Esophagus squamous epithelium (tissue), 5 donors: ENCODE data around the gene PDSS2. TPM values are rescaled to one million over a fixed set of nuclear protein-coding genes. Genes with fewer than 3 reads are reported as not detected.
"Not testable (repeated sequence)": the region's sequence is repeated elsewhere in the genome, so short reads cannot be mapped to it uniquely, and the experiment has no call there.

ENCODE experiments used
- DNase-seq: peaks from one replicate; lab custom pipeline; 2025; lab: John Stamatoyannopoulos, UW
- H3K27ac ChIP-seq, 4 donors: fragments of 200-600 bp; sonication (generic); one replicate each; pipeline ENCODE4 v1.5.1; 2016 to 2019; ENCODE audit warnings: mild to moderate bottlenecking in 1 of 4
- H3K27me3 ChIP-seq, 4 donors: fragments of 200-600 bp; sonication (generic); 1 replicate in 3 of 4; 2 replicates in 1 of 4; pipeline versions ENCODE4 v1.5.1 to v1.6.0; 2017 to 2021; ENCODE audit warnings: antibody characterized with exemption in 1 of 4
- H3K36me3 ChIP-seq, 3 donors: fragments of 200-600 bp; sonication (generic); one replicate each; pipeline ENCODE4 v1.5.1; 2016 to 2019
- H3K4me1 ChIP-seq, 3 donors: fragments of 200-600 bp; sonication (generic); one replicate each; pipeline ENCODE4 v1.5.1; 2017 to 2019
- H3K4me3 ChIP-seq, 4 donors: fragments of 200-600 bp; sonication (generic); 1 replicate in 3 of 4; 2 replicates in 1 of 4; pipeline ENCODE4 v1.5.1; 2016 to 2019; ENCODE audit warnings: mild to moderate bottlenecking in 2 of 4, moderate library complexity in 1 of 4
- H3K9me3 ChIP-seq, 3 donors: fragments of 200-600 bp; sonication (generic); one replicate each; pipeline ENCODE4 v1.5.1; 2016 to 2019
- CTCF ChIP-seq, 6 experiments: fragments of 450-650 bp in 4 of 6; fragments of 200-600 bp in 2 of 6; sonication (generic) in 2 of 6; IDR thresholded peaks; one replicate each; pipeline ENCODE4 v1.5.1; 2016 to 2019; ENCODE audit warnings: antibody characterized with exemption in 6 of 6, mild to moderate bottlenecking in 4 of 6, moderate library complexity in 4 of 6
- POLR2A ChIP-seq, 4 donors: fragments of 450-650 bp; IDR thresholded peaks; one replicate each; pipeline ENCODE4 v1.6.1; 2017; ENCODE audit warnings: antibody characterized with exemption in 4 of 4, mild to moderate bottlenecking in 4 of 4, moderate library complexity in 3 of 4
- WGBS, 2 donors: methylation state at CpG; one replicate each; pipeline ENCODE4 v1.1.5; 2018; 5-methylcytosine and 5-hydroxymethylcytosine counted together
- intact Hi-C: fragments of 100-400 bp; cut with DNase I; formaldehyde crosslinking; loops from one replicate; pipeline ENCODE4 v1.15.0; 2022
- total RNA-seq, 4 donors: library from RNA; depleted of rRNA; stranded (reverse); fragments of >200 nt; gene quantifications; one replicate each; pipeline ENCODE4 v1.1.0, GENCODE V29; 2016
- donor health status: DM: yes; HTN: yes; CAD: no.

Gene PDSS2
- total RNA-seq, 4 donors from 2014 or later = 7.0 to 15.9 (median 12.3) TPM

- Histone ChIP-seq H3K27ac (peak overlapping the region in 3 of 4 donors; percentile 71 to 88 (median 83)), H3K27me3 (peaks cover 0 to 87% (median 0%) of the 10 kb centered on the region in 4 donors), H3K9me3 (no peaks in the 10 kb centered on the region), H3K36me3 (no peaks in the 10 kb centered on the region), H3K4me3 (peak overlapping the region; percentile 43 to 79 (median 61)), H3K4me1 (peaks cover 20 to 47% (median 22%) of the 10 kb centered on the region in 3 donors)
- no peak for DNase-seq
- 10 to 19% methylated on average over 12 to 14 of the region's 27 CpGs for WGBS, 2 donors
- TF ChIP-seq CTCF (IDR thresholded peaks at IDR 0.05) (no peak), POLR2A (IDR thresholded peaks at IDR 0.05) (no peak)
- intact Hi-C loops = no loop called here
These were observed 29.0 kb upstream of the PDSS2 start for GRCh38 chr6:107488174-107488874.

- no peak for DNase-seq
- no peaks in the 10 kb centered on the region for H3K9me3 ChIP-seq
- intact Hi-C loops = no loop called here
- no peaks in the 10 kb centered on the region for H3K36me3 ChIP-seq
- no peak overlapping the region for H3K4me3 ChIP-seq
- peaks cover 10 to 19% (median 14%) of the 10 kb centered on the region in 3 donors for H3K4me1 ChIP-seq
- no peak overlapping the region for H3K27ac ChIP-seq
- TF ChIP-seq CTCF (IDR thresholded peaks at IDR 0.05) (no peak), POLR2A (IDR thresholded peaks at IDR 0.05) (no peak)
- 73 to 77% methylated on average over 4 of the region's 4 CpGs for WGBS, 2 donors
- peaks cover 0 to 79% (median 0%) of the 10 kb centered on the region in 4 donors for H3K27me3 ChIP-seq
These were observed 25.8 kb upstream of the PDSS2 start for GRCh38 chr6:107485157-107485556.

GRCh38 chr6:107479089-107479690 is 19.8 kb upstream of the PDSS2 start:
- DNase-seq = no peak
- Histone ChIP-seq H3K4me3 (no peak overlapping the region), H3K9me3 (no peaks in the 10 kb centered on the region), H3K36me3 (no peaks in the 10 kb centered on the region), H3K27me3 (peaks cover 0 to 36% (median 0%) of the 10 kb centered on the region in 4 donors), H3K4me1 (no peaks in the 10 kb centered on the region), H3K27ac (no peak overlapping the region)
- TF ChIP-seq CTCF (IDR thresholded peaks at IDR 0.05) = no peak
- TF ChIP-seq POLR2A (IDR thresholded peaks at IDR 0.05) = no peak
- intact Hi-C loops = no loop called here
- 73 to 81% methylated on average over 4 of the region's 4 CpGs for WGBS, 2 donors

GRCh38 chr6:107475826-107476225 is 16.5 kb upstream of the PDSS2 start:
- H3K9me3 ChIP-seq, H3K36me3 ChIP-seq, intact Hi-C loops, H3K27ac ChIP-seq, H3K4me1 ChIP-seq, H3K4me3 ChIP-seq, DNase-seq: not testable (repeated sequence)
- 50 to 53% methylated on average over 1 to 2 of the region's 3 CpGs for WGBS, 2 donors
- H3K27me3 ChIP-seq = peaks cover 0 to 15% (median 0%) of the 10 kb centered on the region in 4 donors

GRCh38 chr6:107475360-107475759 is 16.0 kb upstream of the PDSS2 start:
- H3K4me1 ChIP-seq, intact Hi-C loops, H3K27ac ChIP-seq, H3K36me3 ChIP-seq, H3K4me3 ChIP-seq, H3K9me3 ChIP-seq, DNase-seq: not testable (repeated sequence)
- 81 to 98% methylated on average over 3 of the region's 3 CpGs for WGBS, 2 donors
- H3K27me3 ChIP-seq = peaks cover 0 to 10% (median 0%) of the 10 kb centered on the region in 4 donors

- WGBS, 2 donors = 39 to 43% methylated on average over 5 of the region's 5 CpGs
- TF ChIP-seq POLR2A (IDR thresholded peaks at IDR 0.05) (no peak), CTCF (IDR thresholded peaks at IDR 0.05) (no peak)
- Histone ChIP-seq H3K4me3 (no peak overlapping the region), H3K27ac (no peak overlapping the region), H3K9me3 (no peaks in the 10 kb centered on the region), H3K36me3 (no peaks in the 10 kb centered on the region), H3K4me1 (no peaks in the 10 kb centered on the region), H3K27me3 (peaks cover 0 to 5% (median 0%) of the 10 kb centered on the region in 4 donors)
- intact Hi-C loops = no loop called here
- DNase-seq = no peak
These were observed 14.3 kb upstream of the PDSS2 start for GRCh38 chr6:107473660-107474059.
